Panc1 (cell line): ENCODE measurements around the gene CPNE4. TPM values are rescaled to one million over a fixed set of nuclear protein-coding genes. Genes with fewer than 3 reads are reported as not detected.

Experiments used
- ATAC-seq: fragments of 200-7000 bp; cut with Tn5 transposase; 2 replicates; pipeline ENCODE4 v1.9.1; 2020; ENCODE audit warnings: mild to moderate bottlenecking, moderate library complexity
- BruUV-seq: library from RNA; stranded (reverse); fragments of 400-500 nt; replicated peaks from 2 replicates; lab custom pipeline; 2021; lab: Mats Ljungman, UMichigan
- CTCF ChIA-PET: fragments of 300-600 bp; sonication (Branson Sonifier 250); formaldehyde crosslinking; loops from one replicate; lab custom pipeline; 2022; ENCODE audit warnings: antibody characterized with exemption; lab: Charles Lee
- POLR2A ChIA-PET: fragments of 300-600 bp; sonication (Branson Sonifier 250); formaldehyde crosslinking; loops from one replicate; lab custom pipeline; 2022; ENCODE audit warnings: antibody characterized with exemption; lab: Charles Lee
- DNase-seq: peaks from one replicate; pipeline ENCODE4 v3.0.0-alpha.2; 2010; ENCODE audit warnings: low read depth, low spot score
- H3K27ac ChIP-seq: 2 replicates; pipeline ENCODE4 v1.5.1; 2011; ENCODE audit warnings: mild to moderate bottlenecking, low read length, inconsistent platforms
- H3K27me3 ChIP-seq: fragments of 200-500 bp; sonication (Bioruptor generic); 2 replicates; pipeline ENCODE4 v1.6.0; 2014; ENCODE audit warnings: low read length, inconsistent platforms; ENCODE audit not compliant: control insufficient read depth, insufficient read depth
- H3K36me3 ChIP-seq: fragments of 200-500 bp; sonication (Bioruptor generic); 2 replicates; pipeline ENCODE4 v1.5.1; 2014; ENCODE audit warnings: inconsistent platforms, mild to moderate bottlenecking, low read length, moderate library complexity; ENCODE audit not compliant: control insufficient read depth, insufficient read depth
- H3K4me1 ChIP-seq: 2 replicates; pipeline ENCODE4 v1.5.1; 2011; ENCODE audit warnings: inconsistent platforms, mild to moderate bottlenecking, low read length, moderate library complexity; ENCODE audit not compliant: control insufficient read depth, insufficient read depth
- H3K4me3 ChIP-seq, 2 experiments: 2 replicates each; pipeline ENCODE4 v1.5.1; 2011 to 2012; ENCODE audit warnings: low read depth in 2 of 2, low read length in 2 of 2, mild to moderate bottlenecking in 2 of 2, inconsistent platforms in 1 of 2, moderate library complexity in 1 of 2
- H3K9me3 ChIP-seq: fragments of 200-500 bp; sonication (Bioruptor generic); 2 replicates; pipeline ENCODE4 v1.5.1; 2014; ENCODE audit warnings: low read depth, mild to moderate bottlenecking, inconsistent platforms, low read length, moderate library complexity; ENCODE audit not compliant: control insufficient read depth, insufficient read depth
- CTCF ChIP-seq: fragments of 450-650 bp; IDR thresholded peaks from 2 replicates; pipeline ENCODE4 v1.5.1; 2017; ENCODE audit warnings: mild to moderate bottlenecking
- POLR2AphosphoS5 ChIP-seq: IDR thresholded peaks from 2 replicates; pipeline ENCODE4 v1.6.1; 2012; ENCODE audit warnings: mild to moderate bottlenecking, low read depth, low read length, moderate library complexity
- REST ChIP-seq, 2 experiments: IDR thresholded peaks; 2 replicates each; pipeline ENCODE4 v1.6.1; 2011 to 2012; ENCODE audit warnings: low read depth in 2 of 2, control low read depth in 1 of 2, low read length in 1 of 2, mild to moderate bottlenecking in 1 of 2, moderate library complexity in 1 of 2; ENCODE audit not compliant: insufficient read depth in 1 of 2
- SIN3A ChIP-seq: IDR thresholded peaks from 2 replicates; pipeline ENCODE4 v1.6.1; 2012; ENCODE audit warnings: low read depth, mild to moderate bottlenecking, low read length, moderate library complexity, borderline replicate concordance; ENCODE audit not compliant: insufficient read depth
- TCF7L2 ChIP-seq: IDR thresholded peaks from 2 replicates; pipeline ENCODE4 v1.6.1; 2011; ENCODE audit warnings: mild to moderate bottlenecking, low read depth, low read length, inconsistent platforms
- in situ Hi-C: cut with HindIII; loops from 2 replicates; pipeline ENCODE4 v1.10.0; 2016; ENCODE audit warnings: low sequenced_read_pairs, low pct_unique_long_range_greater_than_20kb
- intact Hi-C: fragments of 100-400 bp; cut with micrococcal nuclease; formaldehyde crosslinking; loops from one replicate; pipeline ENCODE4 v1.10.0; 2022; ENCODE audit not compliant: unreplicated experiment
- total RNA-seq: library from RNA; stranded (reverse); gene quantifications from one replicate; pipeline ENCODE4 v1.2.1, GENCODE V29; 2021; ENCODE audit not compliant: unreplicated experiment

Gene CPNE4
- total RNA-seq, 1 experiment from 2014 or later = not detected

- no TSS peak for BruUV-seq
- CTCF ChIA-PET = no interaction called here
- intact Hi-C loops = no loop called here
Measured at GRCh38 chr3:131553495-131554247, 481.1 kb downstream of the CPNE4 start.

GRCh38 chr3:131551761-131552160 lies 483.1 kb downstream of the CPNE4 start:
- ATAC-seq (no peak), DNase-seq (no peak)
- no peak overlapping the region for H3K27ac ChIP-seq
- TF ChIP-seq POLR2AphosphoS5 = no peak
- no peak for TF ChIP-seq REST (IDR thresholded peaks at IDR 0.05; ENCODE audit: insufficient read depth in 1 of 2, low read depth in 2 of 2, low read length in 1 of 2)
- TF ChIP-seq TCF7L2 = no peak
- no peak for TF ChIP-seq SIN3A
- TF ChIP-seq CTCF = no peak
- no peaks in the 10 kb centered on the region for H3K4me1 ChIP-seq
- ChIA-PET POLR2A (no interaction called here), CTCF (no interaction called here)
- in situ Hi-C loops = no loop called here
- H3K27me3 ChIP-seq = peaks cover 7% of the 10 kb centered on the region; the same call in 1 of the 2 replicates
- intact Hi-C loops = no loop called here
- no peaks in the 10 kb centered on the region for H3K9me3 ChIP-seq
- H3K4me3 ChIP-seq = no peak overlapping the region
- no peaks in the 10 kb centered on the region for H3K36me3 ChIP-seq
- BruUV-seq = no TSS peak

More at GRCh38 chr3:131553495-131554247, 481.1 kb downstream of the CPNE4 start:
- no peaks in the 10 kb centered on the region for H3K9me3 ChIP-seq
- TF ChIP-seq REST (IDR thresholded peaks at IDR 0.05; ENCODE audit: insufficient read depth in 1 of 2, low read depth in 2 of 2, low read length in 1 of 2) (no peak), CTCF (no peak), SIN3A (no peak), POLR2AphosphoS5 (no peak), TCF7L2 (no peak)
- H3K36me3 ChIP-seq = no peaks in the 10 kb centered on the region
- H3K4me1 ChIP-seq = no peaks in the 10 kb centered on the region
- POLR2A ChIA-PET = no interaction called here
- H3K27me3 ChIP-seq = peaks cover 11% of the 10 kb centered on the region; the same call in 1 of the 2 replicates
- no peak for DNase-seq
- no peak for ATAC-seq
- no peak overlapping the region for H3K4me3 ChIP-seq
- no peak overlapping the region for H3K27ac ChIP-seq
- in situ Hi-C loops = no loop called here
